ENCODE results near the gene PLEKHA8.

Gene PLEKHA8

DNA sequence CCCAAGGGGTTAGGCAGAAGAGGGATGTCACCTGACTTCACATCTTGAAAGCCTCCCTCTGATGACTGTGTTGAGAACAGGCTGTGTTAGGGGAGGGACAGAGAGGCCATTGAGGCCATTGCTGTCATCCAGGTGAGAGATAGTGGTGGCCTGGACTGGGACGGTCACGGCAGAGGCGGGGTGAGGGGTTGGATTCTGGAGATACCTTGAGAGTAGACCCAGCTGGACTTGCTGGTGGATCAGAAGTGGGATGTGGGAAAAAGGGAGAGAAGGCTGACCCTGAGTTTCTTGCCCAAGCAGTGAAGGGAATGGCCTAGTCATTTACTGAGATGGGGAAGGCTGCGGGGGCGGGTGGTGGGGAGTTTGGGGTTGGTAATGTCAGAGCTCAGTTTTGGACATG lies 120.2 kb downstream of the PLEKHA8 start:
- H3K27me3 ChIP-seq (ENCODE audit: insufficient read depth, low read length, poor library complexity, severe bottlenecking) = no peaks in the 10 kb centered on the region
- no peak overlapping the region for H3K9ac ChIP-seq (ENCODE audit: low read depth, low read length, poor library complexity, severe bottlenecking)
- no peak overlapping the region for H3K4me3 ChIP-seq (ENCODE audit: low read length, poor library complexity, severe bottlenecking)
- TF ChIP-seq, protein P1, sequence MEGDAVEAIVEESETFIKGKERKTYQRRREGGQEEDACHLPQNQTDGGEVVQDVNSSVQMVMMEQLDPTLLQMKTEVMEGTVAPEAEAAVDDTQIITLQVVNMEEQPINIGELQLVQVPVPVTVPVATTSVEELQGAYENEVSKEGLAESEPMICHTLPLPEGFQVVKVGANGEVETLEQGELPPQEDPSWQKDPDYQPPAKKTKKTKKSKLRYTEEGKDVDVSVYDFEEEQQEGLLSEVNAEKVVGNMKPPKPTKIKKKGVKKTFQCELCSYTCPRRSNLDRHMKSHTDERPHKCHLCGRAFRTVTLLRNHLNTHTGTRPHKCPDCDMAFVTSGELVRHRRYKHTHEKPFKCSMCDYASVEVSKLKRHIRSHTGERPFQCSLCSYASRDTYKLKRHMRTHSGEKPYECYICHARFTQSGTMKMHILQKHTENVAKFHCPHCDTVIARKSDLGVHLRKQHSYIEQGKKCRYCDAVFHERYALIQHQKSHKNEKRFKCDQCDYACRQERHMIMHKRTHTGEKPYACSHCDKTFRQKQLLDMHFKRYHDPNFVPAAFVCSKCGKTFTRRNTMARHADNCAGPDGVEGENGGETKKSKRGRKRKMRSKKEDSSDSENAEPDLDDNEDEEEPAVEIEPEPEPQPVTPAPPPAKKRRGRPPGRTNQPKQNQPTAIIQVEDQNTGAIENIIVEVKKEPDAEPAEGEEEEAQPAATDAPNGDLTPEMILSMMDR (conservative IDR thresholded peaks at IDR 0.05; ENCODE audit: low read length) = no peak
- no peak for TF ChIP-seq EZH2phosphoT487 (IDR thresholded peaks at IDR 0.05; ENCODE audit: borderline replicate concordance)
- no peaks in the 10 kb centered on the region for H3K79me2 ChIP-seq (ENCODE audit: insufficient read depth, low read length)
- no peaks in the 10 kb centered on the region for H3K36me3 ChIP-seq (ENCODE audit: insufficient read depth, low read length)
- no peaks in the 10 kb centered on the region for H4K20me1 ChIP-seq (ENCODE audit: insufficient read depth, low read length, poor library complexity, severe bottlenecking)
- H3K4me2 ChIP-seq (ENCODE audit: low read depth, low read length, poor library complexity, severe bottlenecking) = no peak overlapping the region
- H3F3A ChIP-seq (ENCODE audit: low read depth) = peaks cover 6% of the 10 kb centered on the region; the same call in 1 of the 2 replicates
- H3K4me1 ChIP-seq (ENCODE audit: insufficient read depth, low read length, poor library complexity, severe bottlenecking) = peaks cover 52% of the 10 kb centered on the region
- H3K9me3 ChIP-seq (ENCODE audit: insufficient read depth, low read depth, low read length) = no peaks in the 10 kb centered on the region
- no peak overlapping the region for H2AFZ ChIP-seq (ENCODE audit: low read length)
- H3K9me2 ChIP-seq (replicated peaks; ENCODE audit: low read depth, low read length) = no peaks in the 10 kb centered on the region

DNA sequence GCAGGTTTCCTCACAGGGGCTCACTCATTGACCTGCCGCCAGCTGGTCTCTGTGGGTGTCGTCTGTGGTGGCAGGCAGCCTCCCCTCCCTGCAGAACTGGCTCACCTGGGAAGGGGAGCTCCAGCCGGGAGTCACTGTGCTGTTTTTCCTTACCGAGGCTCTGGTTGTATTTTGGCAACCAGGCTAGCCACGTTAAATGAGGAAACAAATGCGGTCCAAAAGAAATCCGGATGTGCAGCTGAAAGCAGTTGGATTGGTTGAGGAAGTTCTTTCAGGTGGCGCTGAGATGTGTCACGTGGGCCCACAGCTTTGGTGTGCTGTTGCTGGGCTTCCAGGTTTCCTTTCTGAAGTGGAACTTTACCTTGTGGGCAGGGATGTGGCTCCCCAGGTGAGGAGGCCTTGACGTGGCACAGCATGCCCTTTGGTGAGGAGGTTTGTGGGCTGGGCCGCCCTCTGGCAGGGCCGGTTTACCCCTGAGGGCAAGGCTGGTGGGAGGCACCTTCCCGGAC lies 120.8 kb downstream of the PLEKHA8 start:
- no peaks in the 10 kb centered on the region for H3K36me3 ChIP-seq (ENCODE audit: insufficient read depth, low read length)
- no peak overlapping the region for H2AFZ ChIP-seq (ENCODE audit: low read length)
- H3K9ac ChIP-seq (ENCODE audit: low read depth, low read length, poor library complexity, severe bottlenecking) = no peak overlapping the region
- peaks cover 46% of the 10 kb centered on the region for H3K4me1 ChIP-seq (ENCODE audit: insufficient read depth, low read length, poor library complexity, severe bottlenecking)
- no peaks in the 10 kb centered on the region for H3K27me3 ChIP-seq (ENCODE audit: insufficient read depth, low read length, poor library complexity, severe bottlenecking)
- H3K79me2 ChIP-seq (ENCODE audit: insufficient read depth, low read length) = no peaks in the 10 kb centered on the region
- no peak overlapping the region for H3K4me3 ChIP-seq (ENCODE audit: low read length, poor library complexity, severe bottlenecking)
- H3K4me2 ChIP-seq (ENCODE audit: low read depth, low read length, poor library complexity, severe bottlenecking) = no peak overlapping the region
- no peaks in the 10 kb centered on the region for H4K20me1 ChIP-seq (ENCODE audit: insufficient read depth, low read length, poor library complexity, severe bottlenecking)
- TF ChIP-seq, protein P1 (conservative IDR thresholded peaks at IDR 0.05; ENCODE audit: low read length) = no peak
- no peak for TF ChIP-seq EZH2phosphoT487 (IDR thresholded peaks at IDR 0.05; ENCODE audit: borderline replicate concordance)
- H3K9me2 ChIP-seq (replicated peaks; ENCODE audit: low read depth, low read length) = no peaks in the 10 kb centered on the region
- H3K9me3 ChIP-seq (ENCODE audit: insufficient read depth, low read depth, low read length) = no peaks in the 10 kb centered on the region
- 0 out of 2 replicates have a peak, but pooled peaks cover 4% of the 10 kb centered on the region for H3F3A ChIP-seq (ENCODE audit: low read depth)

DNA sequence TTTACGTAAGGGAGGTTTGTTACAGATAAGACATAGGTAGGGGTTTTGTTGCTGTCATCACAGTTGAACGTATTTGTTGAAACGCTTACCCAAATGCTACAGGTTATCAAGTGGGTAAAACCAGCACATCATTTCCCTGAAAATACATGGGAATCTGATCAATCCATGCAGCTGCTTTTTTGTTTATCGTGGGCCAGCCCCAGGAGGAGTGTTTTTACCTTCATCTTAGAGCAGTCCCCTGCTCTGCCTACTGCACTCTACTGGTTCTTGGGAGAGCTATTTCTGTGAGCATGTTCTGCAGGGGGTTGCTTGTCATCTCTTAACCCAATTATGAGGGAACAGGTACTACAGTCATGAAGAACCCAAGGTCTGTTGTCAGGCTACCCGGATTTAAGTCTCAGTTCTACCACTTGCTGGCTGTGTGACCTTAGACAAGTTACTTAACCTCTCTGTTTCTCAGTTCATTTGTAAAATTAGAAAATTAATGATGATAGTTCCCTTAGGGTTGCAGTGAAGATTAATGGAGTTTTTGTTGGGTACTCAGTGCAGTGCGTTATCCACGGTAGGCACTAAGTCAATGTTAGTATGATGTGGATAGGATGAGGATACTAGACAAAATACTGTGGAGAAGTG lies 121.5 kb downstream of the PLEKHA8 start:
- Histone ChIP-seq H3K4me3 (ENCODE audit: low read length, poor library complexity, severe bottlenecking) (no peak overlapping the region), H3K4me1 (ENCODE audit: insufficient read depth, low read length, poor library complexity, severe bottlenecking) (peaks cover 38% of the 10 kb centered on the region), H3K9ac (ENCODE audit: low read depth, low read length, poor library complexity, severe bottlenecking) (no peak overlapping the region), H3K4me2 (ENCODE audit: low read depth, low read length, poor library complexity, severe bottlenecking) (no peak overlapping the region), H3K9me2 (replicated peaks; ENCODE audit: low read depth, low read length) (no peaks in the 10 kb centered on the region), H3K36me3 (ENCODE audit: insufficient read depth, low read length) (no peaks in the 10 kb centered on the region), H3K9me3 (ENCODE audit: insufficient read depth, low read depth, low read length) (no peaks in the 10 kb centered on the region), H3K27me3 (ENCODE audit: insufficient read depth, low read length, poor library complexity, severe bottlenecking) (no peaks in the 10 kb centered on the region), H3F3A (ENCODE audit: low read depth) (0 out of 2 replicates have a peak, but pooled peaks cover 4% of the 10 kb centered on the region), H4K20me1 (ENCODE audit: insufficient read depth, low read length, poor library complexity, severe bottlenecking) (no peaks in the 10 kb centered on the region), H2AFZ (ENCODE audit: low read length) (no peak overlapping the region), H3K79me2 (ENCODE audit: insufficient read depth, low read length) (no peaks in the 10 kb centered on the region)
- no peak for TF ChIP-seq EZH2phosphoT487 (IDR thresholded peaks at IDR 0.05; ENCODE audit: borderline replicate concordance)
- TF ChIP-seq, protein P1 (conservative IDR thresholded peaks at IDR 0.05; ENCODE audit: low read length) = no peak

Measured in Loucy (cell line).